IPS DF 4.7 (cell line): ENCODE data around the gene NBPF19.
"Not testable (repeated sequence)": the region's sequence is repeated elsewhere in the genome, so short reads cannot be mapped to it uniquely, and the experiment has no call there.

Experiments used
- DNase-seq: peaks from one replicate; pipeline ENCODE4 v3.0.0-alpha.2; 2013; ENCODE audit warnings: low spot score; ENCODE audit errors: extremely low read depth

Gene NBPF19

DNA sequence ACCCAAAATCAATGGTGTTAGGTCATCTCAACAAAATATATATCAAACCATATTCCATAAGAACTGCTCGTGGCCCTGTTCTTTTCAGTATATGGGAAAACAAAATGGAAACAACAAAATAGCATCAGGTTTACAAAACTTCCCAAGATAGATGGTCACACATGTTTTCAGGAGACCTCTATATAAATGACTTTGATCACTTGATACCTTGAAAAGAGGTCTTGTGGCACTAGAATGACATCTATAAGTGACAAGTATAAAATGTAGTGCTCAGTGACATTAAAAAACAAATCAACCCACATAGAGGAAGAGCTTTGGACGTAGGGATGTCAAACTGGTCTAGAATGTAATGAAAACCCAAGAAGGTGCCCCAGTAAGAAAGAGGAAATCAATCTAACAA is at the start of gene NBPF19:
TSS of gene NBPF19 (plus strand) at position 301 of the 400 bp plus-strand sequence. CDS start 888 bp downstream, outside the sequence.
- DNase-seq: not testable (repeated sequence)

- DNase-seq: not testable (repeated sequence)
Observed at GRCh38 chr1:149428317-149428716, 46.5 kb upstream of the NBPF19 start.

GRCh38 chr1:149445451-149445850 is 29.4 kb upstream of the NBPF19 start:
- not testable (repeated sequence) for DNase-seq

DNA sequence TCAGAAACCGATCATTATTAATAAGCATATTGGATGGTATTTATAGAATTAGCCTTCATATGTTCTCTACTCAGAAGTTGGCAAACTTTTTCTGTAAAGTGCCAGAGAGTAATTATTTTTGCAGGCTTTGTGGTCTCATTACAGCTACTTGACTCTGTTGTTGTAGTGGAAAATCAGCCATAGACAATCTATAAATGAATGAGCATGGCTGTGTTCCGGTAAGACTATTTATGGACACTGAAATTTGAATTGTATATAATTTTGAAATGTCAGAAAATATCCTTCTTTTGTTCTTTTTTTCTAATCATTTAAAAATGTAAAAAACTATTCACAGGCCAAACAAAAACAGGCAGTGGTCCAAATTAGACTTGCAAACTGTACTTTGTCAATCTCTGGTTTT is 22.6 kb upstream of the NBPF19 start:
- not testable (repeated sequence) for DNase-seq

DNA sequence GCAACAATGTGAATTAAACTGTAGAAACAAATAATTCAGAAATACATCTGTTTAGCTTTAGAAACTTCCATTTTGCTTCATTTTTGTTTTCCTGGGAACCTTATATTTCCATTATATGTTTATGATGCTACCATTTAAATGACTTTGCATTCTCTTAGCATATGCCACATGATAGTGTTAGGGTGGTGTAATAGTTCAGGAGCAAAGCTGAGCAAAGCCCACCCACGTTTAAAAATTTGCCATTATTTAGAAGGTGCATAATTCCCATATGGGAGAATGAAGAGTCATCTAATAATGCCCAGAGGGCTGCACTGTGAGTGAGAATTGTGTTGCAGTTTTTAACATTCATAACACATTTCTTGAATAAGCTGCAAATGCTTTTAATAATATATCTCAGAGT is 22.2 kb upstream of the NBPF19 start:
- not testable (repeated sequence) for DNase-seq

- DNase-seq: peak; percentile 0
Observed at GRCh38 chr1:149558350-149558825, 83.5 kb downstream of the NBPF19 start.

DNA sequence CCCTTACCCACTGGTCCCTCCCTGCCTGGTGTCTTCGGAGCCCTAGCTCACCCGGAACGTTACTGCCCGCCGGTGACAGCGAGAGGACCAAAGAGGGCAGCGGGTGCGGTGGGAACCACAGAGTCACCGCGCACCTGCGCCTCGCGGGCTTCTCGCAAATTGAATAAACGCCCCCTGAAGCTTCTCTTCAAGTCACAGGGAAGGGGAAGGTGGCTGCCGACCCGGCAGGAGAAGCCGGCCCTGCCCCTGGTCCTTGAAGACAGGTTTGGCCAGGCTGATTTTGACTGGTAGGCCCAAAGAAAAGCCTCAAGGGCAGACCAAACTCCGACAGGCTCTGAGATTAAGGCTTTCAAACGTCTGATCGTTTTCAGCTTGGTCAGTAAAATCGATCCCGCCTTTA is 87.0 kb downstream of the NBPF19 start:
- not testable (repeated sequence) for DNase-seq

- not testable (repeated sequence) for DNase-seq
Observed at GRCh38 chr1:149565485-149565884, 90.6 kb downstream of the NBPF19 start.

DNA sequence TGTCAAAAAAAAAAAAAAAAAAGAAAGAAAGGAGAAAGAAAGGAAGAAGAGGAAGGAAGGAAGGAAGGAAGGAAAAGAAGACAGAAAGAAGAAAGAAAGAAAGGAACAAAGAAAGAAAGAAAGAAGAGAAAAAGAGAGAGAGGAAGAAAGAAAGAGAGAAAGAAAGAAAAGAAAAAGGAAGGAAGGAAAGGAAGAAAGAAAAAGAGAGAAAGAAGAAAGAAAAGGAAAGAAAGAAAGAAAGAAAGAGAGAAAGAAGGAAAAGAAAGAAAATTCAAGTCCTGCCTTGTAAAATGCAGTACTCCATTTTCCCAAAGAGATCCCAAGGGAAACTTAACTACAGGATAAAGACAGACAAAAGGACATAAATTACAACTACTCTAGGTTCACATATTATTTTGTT is 97.9 kb downstream of the NBPF19 start:
- not testable (repeated sequence) for DNase-seq

- not testable (repeated sequence) for DNase-seq
Observed at GRCh38 chr1:149585592-149585991, 110.7 kb downstream of the NBPF19 start.
